Stimulated activated memory B cell treated with anti-CD40 and anti-IgM and Interleukin-4, amounts not matched to agents 10 μg/mL and 1 μg/mL and 100 μg/mL, for 72 hours (primary cell): ENCODE data around the gene FREM1.

Experiments used
- ATAC-seq: fragments of 150-1000 bp; cut with Tn5 transposase; 2 replicates; pipeline ENCODE4 v1.10.0; 2021
- H3K27ac Mint-ChIP-seq: one replicate; pipeline ENCODE4 v1.8.0; 2022; ENCODE audit warnings: mild to moderate bottlenecking, mixed read lengths
- H3K27me3 Mint-ChIP-seq: one replicate; pipeline ENCODE4 v1.8.0; 2022; ENCODE audit warnings: mixed read lengths
- H3K36me3 Mint-ChIP-seq: one replicate; pipeline ENCODE4 v1.8.0; 2022; ENCODE audit warnings: mixed read lengths
- H3K4me1 Mint-ChIP-seq: one replicate; pipeline ENCODE4 v1.8.0; 2022; ENCODE audit warnings: mixed read lengths
- H3K4me3 Mint-ChIP-seq: one replicate; pipeline ENCODE4 v1.8.0; 2022; ENCODE audit warnings: mild to moderate bottlenecking, moderate library complexity, mixed read lengths
- H3K9me3 Mint-ChIP-seq: one replicate; pipeline ENCODE4 v1.8.0; 2022; ENCODE audit warnings: mixed read lengths

Gene FREM1

GRCh38 chr9:14824481-14824880, 85.7 kb downstream of the FREM1 start:
- peaks cover 13% of the 10 kb centered on the region for H3K4me1 Mint-ChIP-seq
- H3K36me3 Mint-ChIP-seq: no peaks in the 10 kb centered on the region
- no peaks in the 10 kb centered on the region for H3K9me3 Mint-ChIP-seq
- no peak overlapping the region for H3K27ac Mint-ChIP-seq
- peaks cover 9% of the 10 kb centered on the region for H3K27me3 Mint-ChIP-seq
- no peak overlapping the region for H3K4me3 Mint-ChIP-seq
- ATAC-seq: no peak

- no peaks in the 10 kb centered on the region for H3K36me3 Mint-ChIP-seq
- H3K27me3 Mint-ChIP-seq: peaks cover 9% of the 10 kb centered on the region
- H3K4me1 Mint-ChIP-seq: peaks cover 13% of the 10 kb centered on the region
- H3K4me3 Mint-ChIP-seq: no peak overlapping the region
- H3K9me3 Mint-ChIP-seq: no peaks in the 10 kb centered on the region
- no peak for ATAC-seq
- no peak overlapping the region for H3K27ac Mint-ChIP-seq
These were observed 86.4 kb downstream of the FREM1 start for GRCh38 chr9:14823800-14824199.

GRCh38 chr9:14822666-14823065, 87.6 kb downstream of the FREM1 start:
- no peaks in the 10 kb centered on the region for H3K36me3 Mint-ChIP-seq
- no peak for ATAC-seq
- H3K27ac Mint-ChIP-seq: no peak overlapping the region
- H3K4me3 Mint-ChIP-seq: no peak overlapping the region
- peaks cover 10% of the 10 kb centered on the region for H3K27me3 Mint-ChIP-seq
- peaks cover 13% of the 10 kb centered on the region for H3K4me1 Mint-ChIP-seq
- H3K9me3 Mint-ChIP-seq: no peaks in the 10 kb centered on the region

- H3K27me3 Mint-ChIP-seq: peaks cover 11% of the 10 kb centered on the region
- no peak overlapping the region for H3K4me3 Mint-ChIP-seq
- no peak for ATAC-seq
- H3K36me3 Mint-ChIP-seq: no peaks in the 10 kb centered on the region
- no peak overlapping the region for H3K27ac Mint-ChIP-seq
- H3K4me1 Mint-ChIP-seq: peaks cover 13% of the 10 kb centered on the region
- no peaks in the 10 kb centered on the region for H3K9me3 Mint-ChIP-seq
These were observed 91.0 kb downstream of the FREM1 start for GRCh38 chr9:14819183-14819582.

GRCh38 chr9:14814249-14814628, 96.0 kb downstream of the FREM1 start:
- Mint-ChIP-seq H3K4me1 (no peaks in the 10 kb centered on the region), H3K27me3 (peaks cover 23% of the 10 kb centered on the region)
- no peak for ATAC-seq

GRCh38 chr9:14813336-14814248, 96.6 kb downstream of the FREM1 start:
- Mint-ChIP-seq H3K4me1 (no peaks in the 10 kb centered on the region), H3K27ac (no peak overlapping the region), H3K9me3 (no peaks in the 10 kb centered on the region), H3K36me3 (no peaks in the 10 kb centered on the region), H3K27me3 (peaks cover 23% of the 10 kb centered on the region), H3K4me3 (no peak overlapping the region)
- ATAC-seq: no peak

More at GRCh38 chr9:14814249-14814628, 96.0 kb downstream of the FREM1 start:
- H3K4me3 Mint-ChIP-seq: no peak overlapping the region
- H3K9me3 Mint-ChIP-seq: no peaks in the 10 kb centered on the region
- H3K27ac Mint-ChIP-seq: no peak overlapping the region
- no peaks in the 10 kb centered on the region for H3K36me3 Mint-ChIP-seq

GRCh38 chr9:14812806-14813205, 97.4 kb downstream of the FREM1 start:
- Mint-ChIP-seq H3K36me3 (no peaks in the 10 kb centered on the region), H3K27me3 (peaks cover 23% of the 10 kb centered on the region), H3K27ac (no peak overlapping the region), H3K9me3 (no peaks in the 10 kb centered on the region), H3K4me3 (no peak overlapping the region), H3K4me1 (no peaks in the 10 kb centered on the region)
- ATAC-seq: no peak

- H3K4me3 Mint-ChIP-seq: no peak overlapping the region
- no peak overlapping the region for H3K27ac Mint-ChIP-seq
- H3K9me3 Mint-ChIP-seq: no peaks in the 10 kb centered on the region
- H3K36me3 Mint-ChIP-seq: no peaks in the 10 kb centered on the region
- H3K4me1 Mint-ChIP-seq: no peaks in the 10 kb centered on the region
- ATAC-seq: no peak
- peaks cover 14% of the 10 kb centered on the region for H3K27me3 Mint-ChIP-seq
These were observed 98.4 kb downstream of the FREM1 start for GRCh38 chr9:14811844-14812243.

GRCh38 chr9:14806941-14807520, 103.2 kb downstream of the FREM1 start:
- Mint-ChIP-seq H3K36me3 (no peaks in the 10 kb centered on the region), H3K4me1 (no peaks in the 10 kb centered on the region), H3K4me3 (no peak overlapping the region), H3K9me3 (peaks cover 3% of the 10 kb centered on the region), H3K27ac (no peak overlapping the region), H3K27me3 (peaks cover 22% of the 10 kb centered on the region)
- no peak for ATAC-seq

GRCh38 chr9:14799030-14799429, 111.2 kb downstream of the FREM1 start:
- Mint-ChIP-seq H3K27ac (no peak overlapping the region), H3K27me3 (peaks cover 31% of the 10 kb centered on the region), H3K9me3 (peaks cover 3% of the 10 kb centered on the region), H3K36me3 (no peaks in the 10 kb centered on the region), H3K4me3 (no peak overlapping the region), H3K4me1 (no peaks in the 10 kb centered on the region)
- no peak for ATAC-seq

GRCh38 chr9:14797435-14797834, 112.8 kb downstream of the FREM1 start:
- ATAC-seq: no peak
- no peak overlapping the region for H3K27ac Mint-ChIP-seq
- H3K4me3 Mint-ChIP-seq: no peak overlapping the region
- peaks cover 18% of the 10 kb centered on the region for H3K27me3 Mint-ChIP-seq
- H3K4me1 Mint-ChIP-seq: no peaks in the 10 kb centered on the region
- H3K9me3 Mint-ChIP-seq: no peaks in the 10 kb centered on the region
- H3K36me3 Mint-ChIP-seq: no peaks in the 10 kb centered on the region

GRCh38 chr9:14793389-14793788, 116.8 kb downstream of the FREM1 start:
- Mint-ChIP-seq H3K27ac (no peak overlapping the region), H3K27me3 (peaks cover 21% of the 10 kb centered on the region), H3K4me3 (no peak overlapping the region), H3K9me3 (no peaks in the 10 kb centered on the region), H3K4me1 (no peaks in the 10 kb centered on the region), H3K36me3 (no peaks in the 10 kb centered on the region)
- ATAC-seq: no peak

GRCh38 chr9:14790628-14791027, 119.6 kb downstream of the FREM1 start:
- Mint-ChIP-seq H3K4me3 (no peak overlapping the region), H3K36me3 (no peaks in the 10 kb centered on the region), H3K27ac (no peak overlapping the region), H3K4me1 (no peaks in the 10 kb centered on the region), H3K27me3 (peaks cover 21% of the 10 kb centered on the region), H3K9me3 (peaks cover 2% of the 10 kb centered on the region)
- no peak for ATAC-seq

- Mint-ChIP-seq H3K4me3 (no peak overlapping the region), H3K9me3 (peaks cover 2% of the 10 kb centered on the region), H3K36me3 (no peaks in the 10 kb centered on the region), H3K27ac (no peak overlapping the region), H3K27me3 (peaks cover 15% of the 10 kb centered on the region), H3K4me1 (no peaks in the 10 kb centered on the region)
- no peak for ATAC-seq
These were observed 121.4 kb downstream of the FREM1 start for GRCh38 chr9:14788846-14789245.

- H3K4me3 Mint-ChIP-seq: no peak overlapping the region
These were observed 126.9 kb downstream of the FREM1 start for GRCh38 chr9:14783358-14783757.

More at GRCh38 chr9:14783358-14783757, 126.9 kb downstream of the FREM1 start:
- Mint-ChIP-seq H3K4me1 (no peaks in the 10 kb centered on the region), H3K9me3 (peaks cover 2% of the 10 kb centered on the region), H3K27me3 (no peaks in the 10 kb centered on the region), H3K36me3 (no peaks in the 10 kb centered on the region), H3K27ac (no peak overlapping the region)
- no peak for ATAC-seq
